HepG2 (cell line): Measurements from ENCODE around the gene CERS4. TPM values are rescaled to one million over a fixed set of nuclear protein-coding genes. Genes with fewer than 3 reads are reported as not detected.

Source experiments
- CBFB ChIP-seq: sonication (generic); formaldehyde crosslinking; IDR thresholded peaks from 2 replicates; pipeline ENCODE4 v1.4.0; 2020; ENCODE audit warnings: missing genetic modification reagents
- DDIT3 ChIP-seq: sonication (generic); formaldehyde crosslinking; IDR thresholded peaks from 2 replicates; pipeline ENCODE4 v1.4.0; 2020; ENCODE audit warnings: mild to moderate bottlenecking, missing genetic modification reagents
- HIC2 ChIP-seq: sonication (generic); formaldehyde crosslinking; IDR thresholded peaks from 2 replicates; pipeline ENCODE4 v1.9.0; 2022; ENCODE audit warnings: low read depth, missing genetic modification reagents
- HOXA5 ChIP-seq: sonication (generic); formaldehyde crosslinking; IDR thresholded peaks from 2 replicates; pipeline ENCODE4 v1.4.0; 2020; ENCODE audit warnings: missing genetic modification reagents
- KLF15 ChIP-seq: sonication (generic); formaldehyde crosslinking; IDR thresholded peaks from 2 replicates; pipeline ENCODE4 v1.8.1; 2023; ENCODE audit warnings: borderline replicate concordance, mild to moderate bottlenecking, inconsistent platforms, missing genetic modification reagents, mixed read lengths
- KLF9 ChIP-seq: IDR thresholded peaks from 2 replicates; pipeline ENCODE4 v1.6.1; 2016; ENCODE audit warnings: low read depth
- SP140L ChIP-seq: sonication (generic); formaldehyde crosslinking; IDR thresholded peaks from 2 replicates; pipeline ENCODE4 v1.4.0; 2020; ENCODE audit warnings: missing genetic modification reagents, borderline replicate concordance
- TBX2 ChIP-seq: sonication (generic); formaldehyde crosslinking; IDR thresholded peaks from 2 replicates; pipeline ENCODE4 v1.5.0; 2020; ENCODE audit warnings: missing genetic modification reagents, mild to moderate bottlenecking, borderline replicate concordance
- ZBTB34 ChIP-seq: sonication (generic); formaldehyde crosslinking; IDR thresholded peaks from 2 replicates; pipeline ENCODE4 v1.8.0; 2022; ENCODE audit warnings: mild to moderate bottlenecking, missing genetic modification reagents
- ZBTB4 ChIP-seq: sonication (generic); formaldehyde crosslinking; IDR thresholded peaks from 2 replicates; pipeline ENCODE4 v1.4.0; 2020; ENCODE audit warnings: missing genetic modification reagents, mild to moderate bottlenecking, borderline replicate concordance
- ZBTB49 ChIP-seq: sonication (generic); formaldehyde crosslinking; IDR thresholded peaks from 2 replicates; pipeline ENCODE4 v1.4.0; 2020; ENCODE audit warnings: missing genetic modification reagents, borderline replicate concordance
- ZFP36L2 ChIP-seq: sonication (generic); formaldehyde crosslinking; IDR thresholded peaks from 2 replicates; pipeline ENCODE4 v1.4.0; 2020; ENCODE audit warnings: missing genetic modification reagents
- ZMYM3 ChIP-seq: sonication (generic); formaldehyde crosslinking; IDR thresholded peaks from 2 replicates; pipeline ENCODE4 v1.5.1; 2020; ENCODE audit warnings: mild to moderate bottlenecking, missing genetic modification reagents
- ZNF124 ChIP-seq: sonication (generic); formaldehyde crosslinking; IDR thresholded peaks from 2 replicates; pipeline ENCODE4 v1.4.0; 2020; ENCODE audit warnings: missing genetic modification reagents
- ZNF180 ChIP-seq: sonication (generic); formaldehyde crosslinking; IDR thresholded peaks from 2 replicates; pipeline ENCODE4 v1.4.0; 2020; ENCODE audit warnings: low read depth, missing genetic modification reagents, borderline replicate concordance
- ZNF296 ChIP-seq: sonication (generic); formaldehyde crosslinking; conservative IDR thresholded peaks from 2 replicates; pipeline ENCODE4 v1.5.0; 2020; ENCODE audit warnings: mild to moderate bottlenecking, missing genetic modification reagents
- ZNF614 ChIP-seq: IDR thresholded peaks from 2 replicates; pipeline ENCODE4 v1.6.1; 2018; ENCODE audit warnings: missing biosample characterization, missing genetic modification reagents, inconsistent platforms, borderline replicate concordance
- ZNF775 ChIP-seq: sonication (generic); formaldehyde crosslinking; IDR thresholded peaks from 2 replicates; pipeline ENCODE4 v1.4.0; 2020; ENCODE audit warnings: missing genetic modification reagents, mild to moderate bottlenecking, moderate library complexity, borderline replicate concordance
- polyA plus RNA-seq, 8 experiments: library from polyadenylated mRNA; depleted of rRNA in 3 of 8; stranded (reverse) in 7 of 8; unstranded in 1 of 8; fragments of >200 nt; fragmentation: Illumina TruSeq in 4 of 8; extraction: Trizol in 4 of 8; gene quantifications; 2 replicates each; pipeline versions ENCODE4 v1.2.1 to v1.2.3, GENCODE V29; 2011 to 2016; ENCODE audit warnings: low read depth in 4 of 8, missing spikeins in 1 of 8, mixed read lengths in 1 of 8; ENCODE audit not compliant: insufficient read depth in 1 of 8
- total RNA-seq, 5 experiments: library from RNA; depleted of rRNA; stranded (reverse); fragments of >200 nt; fragmentation: Illumina TruSeq; extraction: Trizol; gene quantifications; 2 replicates each; pipeline ENCODE4 v1.2.3, GENCODE V29; 2016; ENCODE audit warnings: low read depth in 1 of 5

The CERS4 gene
- total and polyA plus RNA-seq, 2 of the 13 experiments (the other 11 are each of a cell fraction or from before 2014, with no cell fraction given), result 74.7 to 83.5 TPM

GRCh38 chr19:8252922-8253589, 43.9 kb downstream of the CERS4 start (continued):
- TF ChIP-seq CBFB (CRISPR knock-in tag), result no peak
- no peak for TF ChIP-seq ZBTB34 (CRISPR knock-in tag)
- no peak for TF ChIP-seq ZNF124 (CRISPR knock-in tag)
- no peak for TF ChIP-seq ZNF614
- no peak for TF ChIP-seq ZNF180 (CRISPR knock-in tag)
- TF ChIP-seq ZMYM3 (CRISPR knock-in tag), result peak; percentile 49; the same call in 1 of the 2 replicates
- TF ChIP-seq KLF15 (CRISPR knock-in tag), result no peak
- TF ChIP-seq ZBTB4, result 0 out of 2 replicates have a peak, but pooled peaks have one; percentile 65
- TF ChIP-seq ZBTB49 (CRISPR knock-in tag), result no peak
- peak; percentile 86 for TF ChIP-seq HOXA5 (CRISPR knock-in tag)
- no peak for TF ChIP-seq ZFP36L2
- TF ChIP-seq KLF9 (CRISPR knock-in tag), result no peak
- TF ChIP-seq ZNF296 (CRISPR knock-in tag), result no peak
- TF ChIP-seq ZNF775 (CRISPR knock-in tag), result no peak
- no peak for TF ChIP-seq DDIT3 (CRISPR knock-in tag)
- TF ChIP-seq SP140L, result no peak
- no peak for TF ChIP-seq HIC2 (CRISPR knock-in tag)
- TF ChIP-seq TBX2 (CRISPR knock-in tag), result no peak
